HepG2 (cell line): Measurements from ENCODE around the gene DSTYK. TPM values are rescaled to one million over a fixed set of nuclear protein-coding genes. Genes with fewer than 3 reads are reported as not detected.

ENCODE experiments used
- ATF7 ChIP-seq, 2 experiments: fragments of 450-650 bp in 1 of 2; sonication (generic) in 1 of 2; formaldehyde crosslinking in 1 of 2; IDR thresholded peaks; 2 replicates each; pipeline versions ENCODE4 v1.4.0 to v1.6.1; 2016 to 2020; ENCODE audit warnings: antibody characterized with exemption in 1 of 2, mild to moderate bottlenecking in 1 of 2, missing genetic modification reagents in 1 of 2
- ATF7-NPFF ChIP-seq: sonication (generic); formaldehyde crosslinking; IDR thresholded peaks from 2 replicates; pipeline ENCODE4 v1.8.1; 2023; ENCODE audit warnings: mild to moderate bottlenecking, low read depth, missing genetic modification reagents, moderate library complexity
- HNRNPK ChIP-seq: fragments of 200-400 bp; formaldehyde crosslinking; IDR thresholded peaks from 2 replicates; pipeline ENCODE4 v1.6.1; 2018; ENCODE audit warnings: low read length, low read depth, moderate library complexity, mild to moderate bottlenecking; ENCODE audit not compliant: poor library complexity, severe bottlenecking
- IKZF5 ChIP-seq: IDR thresholded peaks from 2 replicates; pipeline ENCODE4 v1.6.1; 2018; ENCODE audit warnings: missing genetic modification reagents, mild to moderate bottlenecking, missing compliant biosample characterization
- IRF2 ChIP-seq: IDR thresholded peaks from 2 replicates; pipeline ENCODE4 v1.6.1; 2018; ENCODE audit warnings: missing genetic modification reagents, missing compliant biosample characterization
- JUND ChIP-seq: sonication (generic); formaldehyde crosslinking; IDR thresholded peaks from 2 replicates; pipeline ENCODE4 v1.8.0; 2022; ENCODE audit warnings: mild to moderate bottlenecking, missing genetic modification reagents
- KLF11 ChIP-seq: IDR thresholded peaks from 2 replicates; pipeline ENCODE4 v1.6.1; 2016; ENCODE audit warnings: missing compliant biosample characterization
- MTF1 ChIP-seq: sonication (generic); formaldehyde crosslinking; IDR thresholded peaks from 2 replicates; pipeline ENCODE4 v1.5.0; 2020; ENCODE audit warnings: missing genetic modification reagents
- MXD3 ChIP-seq: IDR thresholded peaks from 2 replicates; pipeline ENCODE4 v1.6.1; 2016; ENCODE audit warnings: mild to moderate bottlenecking, missing biosample characterization, missing genetic modification reagents
- NR2F2 ChIP-seq: IDR thresholded peaks from 2 replicates; pipeline ENCODE4 v1.6.1; 2012; ENCODE audit warnings: low read depth, inconsistent platforms, borderline replicate concordance
- PBX3 ChIP-seq: sonication (generic); formaldehyde crosslinking; IDR thresholded peaks from 2 replicates; pipeline ENCODE4 v1.8.1; 2023; ENCODE audit warnings: missing genetic modification reagents, inconsistent platforms, borderline replicate concordance
- PRDM4 ChIP-seq: sonication (generic); formaldehyde crosslinking; IDR thresholded peaks from 2 replicates; pipeline ENCODE4 v1.9.0; 2021; ENCODE audit warnings: missing genetic modification reagents, borderline replicate concordance
- RFX1 ChIP-seq: fragments of 450-650 bp; IDR thresholded peaks from 2 replicates; pipeline ENCODE4 v1.6.1; 2017
- ZBTB14 ChIP-seq: sonication (generic); formaldehyde crosslinking; IDR thresholded peaks from 2 replicates; pipeline ENCODE4 v1.4.0; 2020; ENCODE audit warnings: missing genetic modification reagents
- ZBTB7B ChIP-seq: sonication (generic); formaldehyde crosslinking; IDR thresholded peaks from 2 replicates; pipeline ENCODE4 v1.4.0; 2020; ENCODE audit warnings: missing genetic modification reagents
- ZFY ChIP-seq: sonication (generic); formaldehyde crosslinking; IDR thresholded peaks from 2 replicates; pipeline ENCODE4 v1.4.0; 2020; ENCODE audit warnings: missing genetic modification reagents
- ZNF136 ChIP-seq: sonication (generic); formaldehyde crosslinking; IDR thresholded peaks from 2 replicates; pipeline ENCODE4 v1.8.1; 2022; ENCODE audit warnings: low read depth, mild to moderate bottlenecking, moderate library complexity, missing genetic modification reagents
- ZNF20 ChIP-seq: sonication (generic); formaldehyde crosslinking; IDR thresholded peaks from 2 replicates; pipeline ENCODE4 v1.4.0; 2020; ENCODE audit warnings: mild to moderate bottlenecking, moderate library complexity, missing genetic modification reagents
- ZNF329 ChIP-seq: sonication (generic); formaldehyde crosslinking; IDR thresholded peaks from 2 replicates; pipeline ENCODE4 v1.9.0; 2021; ENCODE audit warnings: low read depth, mild to moderate bottlenecking, missing genetic modification reagents
- ZNF431 ChIP-seq: sonication (generic); formaldehyde crosslinking; IDR thresholded peaks from 2 replicates; pipeline ENCODE4 v1.9.0; 2022; ENCODE audit warnings: missing genetic modification reagents, low read depth, mild to moderate bottlenecking, borderline replicate concordance
- ZNF605 ChIP-seq: sonication (generic); formaldehyde crosslinking; IDR thresholded peaks from 2 replicates; pipeline ENCODE4 v1.8.0; 2022; ENCODE audit warnings: mild to moderate bottlenecking, missing genetic modification reagents
- ZNF772 ChIP-seq: sonication (generic); formaldehyde crosslinking; IDR thresholded peaks from 2 replicates; pipeline ENCODE4 v1.5.0; 2020; ENCODE audit warnings: mild to moderate bottlenecking, missing genetic modification reagents
- ZSCAN5A ChIP-seq: sonication (generic); formaldehyde crosslinking; IDR thresholded peaks from 2 replicates; pipeline ENCODE4 v1.8.0; 2022; ENCODE audit warnings: mild to moderate bottlenecking, missing genetic modification reagents, borderline replicate concordance
- polyA plus RNA-seq, 8 experiments: library from polyadenylated mRNA; depleted of rRNA in 3 of 8; stranded (reverse) in 7 of 8; unstranded in 1 of 8; fragments of >200 nt; fragmentation: Illumina TruSeq in 4 of 8; extraction: Trizol in 4 of 8; gene quantifications; 2 replicates each; pipeline versions ENCODE4 v1.2.1 to v1.2.3, GENCODE V29; 2011 to 2016; ENCODE audit warnings: low read depth in 4 of 8, missing spikeins in 1 of 8, mixed read lengths in 1 of 8; ENCODE audit not compliant: insufficient read depth in 1 of 8
- total RNA-seq, 5 experiments: library from RNA; depleted of rRNA; stranded (reverse); fragments of >200 nt; fragmentation: Illumina TruSeq; extraction: Trizol; gene quantifications; 2 replicates each; pipeline ENCODE4 v1.2.3, GENCODE V29; 2016; ENCODE audit warnings: low read depth in 1 of 5

The DSTYK gene
- total and polyA plus RNA-seq, 2 of the 13 experiments (the other 11 are each of a cell fraction or from before 2014, with no cell fraction given): 2.6 to 4.8 TPM

- TF ChIP-seq IKZF5: no peak
- no peak for TF ChIP-seq ZNF605 (CRISPR knock-in tag)
- no peak for TF ChIP-seq ZNF20 (CRISPR knock-in tag)
- no peak for TF ChIP-seq PBX3 (CRISPR knock-in tag)
- no peak for TF ChIP-seq ZNF329 (CRISPR knock-in tag)
- TF ChIP-seq ZNF136 (CRISPR knock-in tag): no peak
- TF ChIP-seq MXD3 (CRISPR knock-in tag): no peak
- TF ChIP-seq RFX1: no peak
- peak; percentile 65; the same call in 1 of the 2 replicates for TF ChIP-seq ZBTB7B
- 0 out of 2 replicates have a peak, but pooled peaks have one; percentile 19 for TF ChIP-seq ATF7-NPFF
- no peak for TF ChIP-seq KLF11 (CRISPR knock-in tag)
- TF ChIP-seq ZFY (CRISPR knock-in tag): no peak
- TF ChIP-seq ATF7 (IDR thresholded peaks at IDR 0.05): no peak
- no peak for TF ChIP-seq ATF7 (CRISPR knock-in tag; IDR thresholded peaks at IDR 0.05)
- TF ChIP-seq ZSCAN5A: no peak
- TF ChIP-seq ZBTB14 (CRISPR knock-in tag): peak; percentile 51; the same call in 1 of the 2 replicates
- no peak for TF ChIP-seq JUND
- no peak for TF ChIP-seq IRF2 (CRISPR knock-in tag)
- no peak for TF ChIP-seq HNRNPK
- no peak for TF ChIP-seq MTF1 (CRISPR knock-in tag)
- TF ChIP-seq ZNF431 (CRISPR knock-in tag): no peak
- no peak for TF ChIP-seq NR2F2
- TF ChIP-seq ZNF772 (CRISPR knock-in tag): 0 out of 2 replicates have a peak, but pooled peaks have one; percentile 25
- TF ChIP-seq PRDM4 (CRISPR knock-in tag): no peak
Measured at GRCh38 chr1:205227584-205228013, 16.1 kb upstream of the DSTYK start, which contains the start of gene TMCC2 (continued).
